Sciatic nerve (tissue), 1 donor: ENCODE results near the gene ESM1. TPM values are rescaled to one million over a fixed set of nuclear protein-coding genes. Genes with fewer than 3 reads are reported as not detected.

Experiments
- total RNA-seq: library from RNA; stranded (reverse); fragmentation: NEBNext Ultra II Directional; extraction: Animal tissue kit (Norgen Biotek cat#: 25700); gene quantifications from one replicate; pipeline ENCODE4 v1.2.1, GENCODE V29; 2021
- donor health status: DM: no; HTN: no; CAD: no.

The ESM1 gene
- total RNA-seq, 1 donor from 2014 or later = 0.49 TPM

Other genes starting within 250 kb of the ESM1 start
- gene GZMK, start 38.7 kb upstream of the ESM1 start, total RNA-seq = 0.62 TPM
- gene GZMA, start 117.1 kb upstream of the ESM1 start, total RNA-seq = 5.3 TPM
- 34.9 TPM for gene GPX8, start 174.6 kb upstream of the ESM1 start, total RNA-seq
- not detected for gene CDC20B, start 187.6 kb upstream of the ESM1 start, total RNA-seq
- gene MCIDAS, start 241.7 kb upstream of the ESM1 start, total RNA-seq = not detected
- gene CCNO, start 248.0 kb upstream of the ESM1 start, total RNA-seq = 0.22 TPM